Activated T-cell treated with anti-CD3 and anti-CD28 coated beads for 1 hour (primary cell): ENCODE results near the gene ERGIC3.
A peak's percentile ranks its signal among the peaks of the same experiment; 100 is the strongest.
"Not testable (repeated sequence)": the region's sequence is repeated elsewhere in the genome, so short reads cannot be mapped to it uniquely, and the experiment has no call there.

Experiments used
- DNase-seq: peaks from one replicate; pipeline ENCODE4 v3.0.0-alpha.2; 2020; ENCODE audit warnings: low read depth

ERGIC3 gene

GRCh38 chr20:35541783-35542662, at the start of gene ERGIC3:
TSS of gene ERGIC3 (plus strand) at chr20:35542078. CDS start at chr20:35542098, 20 bp downstream.
- peak; percentile 96 for DNase-seq

GRCh38 chr20:35492352-35492751, 49.5 kb upstream of the ERGIC3 start:
- no peak for DNase-seq

GRCh38 chr20:35496481-35496880, 45.4 kb upstream of the ERGIC3 start:
- no peak for DNase-seq

- no peak for DNase-seq
These were observed 44.6 kb upstream of the ERGIC3 start for GRCh38 chr20:35497320-35497719.

GRCh38 chr20:35497780-35498189, 44.1 kb upstream of the ERGIC3 start:
- no peak for DNase-seq

- no peak for DNase-seq
These were observed 42.6 kb upstream of the ERGIC3 start for GRCh38 chr20:35499271-35499670.

DNA sequence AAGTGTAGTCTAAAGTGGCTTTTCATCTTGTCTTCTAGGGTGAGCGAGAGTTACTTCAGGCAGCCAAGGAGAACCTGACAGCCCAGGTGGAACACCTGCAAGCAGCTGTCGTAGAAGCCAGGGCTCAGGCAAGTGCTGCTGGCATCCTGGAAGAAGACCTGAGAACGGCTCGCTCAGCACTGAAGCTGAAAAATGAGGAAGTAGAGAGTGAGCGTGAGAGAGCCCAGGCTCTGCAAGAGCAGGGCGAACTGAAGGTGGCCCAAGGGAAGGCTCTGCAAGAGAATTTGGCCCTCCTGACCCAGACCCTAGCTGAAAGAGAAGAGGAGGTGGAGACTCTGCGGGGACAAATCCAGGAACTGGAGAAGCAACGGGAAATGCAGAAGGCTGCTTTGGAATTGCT, 39.5 kb upstream of the ERGIC3 start:
- no peak for DNase-seq

DNA sequence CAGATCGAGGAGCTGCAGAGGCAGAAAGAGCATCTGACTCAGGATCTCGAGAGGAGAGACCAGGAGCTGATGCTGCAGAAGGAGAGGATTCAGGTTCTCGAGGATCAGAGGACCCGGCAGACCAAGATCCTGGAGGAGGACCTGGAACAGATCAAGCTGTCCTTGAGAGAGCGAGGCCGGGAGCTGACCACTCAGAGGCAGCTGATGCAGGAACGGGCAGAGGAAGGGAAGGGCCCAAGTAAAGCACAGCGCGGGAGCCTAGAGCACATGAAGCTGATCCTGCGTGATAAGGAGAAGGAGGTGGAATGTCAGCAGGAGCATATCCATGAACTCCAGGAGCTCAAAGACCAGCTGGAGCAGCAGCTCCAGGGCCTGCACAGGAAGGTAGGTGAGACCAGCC, 38.6 kb upstream of the ERGIC3 start:
- no peak for DNase-seq

DNA sequence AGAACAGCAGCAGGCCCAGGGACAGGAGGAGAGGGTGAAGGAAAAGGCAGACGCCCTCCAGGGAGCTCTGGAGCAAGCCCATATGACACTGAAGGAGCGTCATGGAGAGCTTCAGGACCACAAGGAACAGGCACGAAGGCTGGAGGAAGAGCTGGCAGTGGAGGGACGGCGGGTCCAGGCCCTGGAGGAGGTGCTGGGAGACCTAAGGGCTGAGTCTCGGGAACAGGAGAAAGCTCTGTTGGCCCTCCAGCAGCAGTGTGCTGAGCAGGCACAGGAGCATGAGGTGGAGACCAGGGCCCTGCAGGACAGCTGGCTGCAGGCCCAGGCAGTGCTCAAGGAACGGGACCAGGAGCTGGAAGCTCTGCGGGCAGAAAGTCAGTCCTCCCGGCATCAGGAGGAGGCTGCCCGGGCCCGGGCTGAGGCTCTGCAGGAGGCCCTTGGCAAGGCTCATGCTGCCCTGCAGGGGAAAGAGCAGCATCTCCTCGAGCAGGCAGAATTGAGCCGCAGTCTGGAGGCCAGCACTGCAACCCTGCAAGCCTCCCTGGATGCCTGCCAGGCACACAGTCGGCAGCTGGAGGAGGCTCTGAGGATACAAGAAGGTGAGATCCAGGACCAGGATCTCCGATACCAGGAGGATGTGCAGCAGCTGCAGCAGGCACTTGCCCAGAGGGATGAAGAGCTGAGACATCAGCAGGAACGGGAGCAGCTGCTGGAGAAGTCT, 37.9 kb upstream of the ERGIC3 start:
- no peak for DNase-seq

DNA sequence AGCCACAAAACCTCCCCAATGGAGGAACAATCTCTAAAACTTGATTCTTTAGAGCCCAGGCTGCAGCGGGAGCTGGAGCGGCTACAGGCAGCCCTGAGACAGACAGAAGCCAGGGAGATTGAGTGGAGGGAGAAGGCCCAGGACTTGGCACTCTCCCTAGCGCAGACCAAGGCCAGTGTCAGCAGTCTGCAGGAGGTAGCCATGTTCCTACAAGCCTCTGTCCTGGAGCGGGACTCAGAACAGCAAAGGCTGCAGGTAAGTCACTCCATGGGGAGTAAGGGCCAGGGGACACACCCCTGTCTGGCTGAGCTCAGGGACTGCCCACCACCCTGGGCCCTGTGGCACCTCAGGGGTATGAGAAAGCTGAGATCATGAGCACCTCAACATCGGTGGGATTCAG, 37.1 kb upstream of the ERGIC3 start:
- no peak for DNase-seq

DNA sequence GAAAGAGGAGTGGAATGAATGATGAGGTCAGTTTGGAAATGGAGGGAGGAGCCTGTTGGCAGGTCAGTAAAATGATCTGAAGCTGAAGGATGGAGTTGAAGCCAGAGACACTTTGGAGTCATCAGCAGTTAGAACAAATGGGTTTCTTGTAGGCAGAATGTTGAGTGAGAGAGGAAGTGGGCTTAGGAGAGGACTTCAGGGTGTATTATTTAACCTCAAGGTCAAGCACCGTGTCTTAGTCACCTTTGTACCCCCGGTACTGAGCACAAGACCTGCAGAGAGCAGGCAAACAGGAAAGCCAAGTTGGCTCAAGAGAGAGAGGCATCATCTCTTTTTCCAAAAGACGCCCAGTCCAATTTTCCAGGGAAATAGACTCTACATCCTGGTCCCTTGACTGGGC, 35.7 kb upstream of the ERGIC3 start:
- no peak for DNase-seq

DNA sequence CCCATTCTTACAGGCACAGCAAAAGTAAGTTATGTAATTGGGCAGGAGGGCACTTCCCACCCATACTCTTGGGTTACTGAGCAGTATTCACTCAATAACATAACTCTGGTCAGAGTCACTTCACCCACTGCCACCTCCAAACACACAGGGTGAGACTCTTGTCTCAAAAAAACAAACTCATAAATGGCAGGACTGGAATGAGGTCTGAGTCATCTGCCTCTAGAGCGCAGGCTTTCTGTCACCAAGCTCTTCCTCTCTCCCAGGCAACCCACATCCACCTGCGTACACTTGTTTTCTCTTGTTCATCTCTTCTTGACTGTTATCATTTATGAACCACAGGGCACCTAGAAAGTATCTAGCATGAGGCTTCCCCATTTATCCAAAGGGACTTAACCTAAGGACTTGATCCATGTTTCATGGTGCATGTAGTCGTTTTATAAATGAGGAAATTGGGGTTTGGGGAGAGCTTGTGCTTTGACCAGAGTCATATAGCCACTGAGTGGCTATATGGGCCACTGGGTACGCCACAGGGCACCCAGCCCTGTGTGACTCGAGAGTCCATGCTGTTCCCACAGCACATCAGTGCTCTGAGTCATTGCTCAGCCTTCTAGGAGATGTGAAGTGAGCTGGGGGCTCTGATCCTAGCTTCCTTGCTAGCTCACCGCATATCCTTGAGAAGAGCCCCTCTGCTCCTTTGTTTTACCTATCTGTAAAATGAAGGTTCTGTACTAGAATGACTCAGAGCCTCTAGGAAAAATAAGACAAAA, 34.8 kb upstream of the ERGIC3 start:
- no peak for DNase-seq

- DNase-seq, result no peak
These were observed 33.2 kb upstream of the ERGIC3 start for GRCh38 chr20:35508493-35509218.

GRCh38 chr20:35510951-35511735, 30.7 kb upstream of the ERGIC3 start:
- DNase-seq, result no peak

- no peak for DNase-seq
These were observed 30.0 kb upstream of the ERGIC3 start for GRCh38 chr20:35511814-35512420.

GRCh38 chr20:35514371-35514932, 27.4 kb upstream of the ERGIC3 start:
- DNase-seq, result no peak

DNA sequence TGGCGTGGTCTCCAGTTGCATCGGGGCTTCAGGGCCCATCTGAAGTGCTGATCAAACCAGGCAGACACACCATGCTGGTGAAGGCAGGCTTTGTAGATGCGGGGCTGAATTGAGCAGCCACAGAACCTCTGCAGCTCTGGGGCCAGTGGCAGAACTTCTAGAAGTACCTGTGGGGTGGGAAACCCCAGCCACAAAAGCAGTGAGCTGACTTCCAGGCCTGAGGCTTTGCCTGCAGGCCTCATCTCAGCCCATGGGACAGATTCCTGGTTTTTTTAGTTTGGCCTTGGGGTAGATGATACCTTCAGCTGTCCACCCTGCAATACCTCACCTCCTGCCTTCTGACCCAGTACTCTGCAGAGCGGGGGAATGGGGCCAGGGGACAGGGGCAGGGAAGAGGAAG, 26.5 kb upstream of the ERGIC3 start:
- DNase-seq, result no peak

- no peak for DNase-seq
These were observed 25.8 kb upstream of the ERGIC3 start for GRCh38 chr20:35515949-35516645.

- no peak for DNase-seq
These were observed 24.8 kb upstream of the ERGIC3 start for GRCh38 chr20:35517125-35517524.

DNA sequence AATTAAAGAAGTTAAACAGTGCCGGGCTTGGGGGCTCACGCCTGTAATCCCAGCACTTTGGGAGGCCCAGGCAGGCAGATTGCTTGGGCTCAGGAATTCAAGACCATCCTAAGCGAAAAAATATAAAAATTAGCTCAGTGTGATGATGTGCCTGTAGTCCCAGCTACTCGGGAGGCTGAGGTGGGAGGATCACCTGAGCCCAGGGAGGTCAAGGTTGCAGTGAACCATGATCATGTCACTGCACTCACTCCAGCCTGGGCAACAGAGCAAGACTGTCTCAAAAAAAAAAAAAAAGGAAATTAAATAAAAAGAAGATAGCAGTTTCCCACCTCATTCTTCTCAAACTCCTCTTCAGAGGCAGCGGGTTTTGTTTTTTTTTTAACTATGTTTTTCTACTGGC, 24.1 kb upstream of the ERGIC3 start:
- not testable (repeated sequence) for DNase-seq
